ENCODE data around the gene FEM1B.

FEM1B gene

GRCh38 chr15:68318008-68318835 is 40.7 kb downstream of the FEM1B start:
- in situ Hi-C loops (cut with HindIII; ENCODE audit: low sequenced_read_pairs), result no loop called here

DNA sequence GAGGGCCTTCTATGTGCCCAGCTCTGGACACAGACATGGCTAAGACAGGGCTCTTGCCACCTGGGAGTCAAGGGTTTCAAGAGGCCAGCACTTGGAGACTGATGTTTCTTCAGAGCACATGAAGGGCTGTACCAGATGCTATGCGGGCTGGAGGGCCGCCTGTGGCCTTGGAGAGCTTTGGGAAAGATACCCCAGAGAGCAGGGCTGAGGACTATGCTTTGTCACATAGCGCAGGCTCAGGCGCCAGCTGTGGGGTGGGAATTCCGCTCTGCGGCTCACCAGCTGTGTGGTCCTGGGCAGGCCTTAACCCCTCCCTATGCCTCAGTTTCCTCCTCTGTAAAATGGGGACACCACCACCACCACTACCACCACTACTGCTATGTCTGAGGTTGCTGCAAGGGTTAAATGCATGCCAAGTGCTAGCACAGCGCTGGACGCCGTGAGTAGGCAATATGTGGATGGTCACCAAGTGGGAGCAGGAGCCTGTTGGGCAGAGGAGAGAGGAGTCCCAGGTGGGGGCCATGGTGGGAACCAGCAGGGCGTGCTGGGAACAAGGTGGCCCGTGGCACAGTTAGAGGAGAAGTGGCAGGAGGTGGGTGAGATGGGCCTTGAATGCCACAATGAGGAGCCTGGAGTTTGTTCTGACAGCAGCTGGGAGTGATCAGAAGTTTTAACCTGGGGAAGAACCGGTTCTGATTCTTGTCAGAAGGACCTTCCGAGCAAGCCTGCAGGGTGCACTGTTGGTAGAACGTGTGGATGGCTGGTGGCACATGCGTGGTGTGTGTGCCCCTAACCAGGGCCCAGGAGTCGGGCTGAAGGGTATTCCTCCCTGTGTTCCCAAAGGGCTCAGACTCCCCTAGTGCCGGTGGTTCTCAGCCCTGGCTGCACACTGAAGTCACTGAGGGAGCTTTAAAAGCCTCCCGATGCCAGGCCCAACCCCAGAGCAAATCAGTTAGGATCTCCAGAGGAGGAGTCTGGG is 41.7 kb downstream of the FEM1B start:
- in situ Hi-C loops (cut with HindIII; ENCODE audit: low sequenced_read_pairs), result no loop called here

DNA sequence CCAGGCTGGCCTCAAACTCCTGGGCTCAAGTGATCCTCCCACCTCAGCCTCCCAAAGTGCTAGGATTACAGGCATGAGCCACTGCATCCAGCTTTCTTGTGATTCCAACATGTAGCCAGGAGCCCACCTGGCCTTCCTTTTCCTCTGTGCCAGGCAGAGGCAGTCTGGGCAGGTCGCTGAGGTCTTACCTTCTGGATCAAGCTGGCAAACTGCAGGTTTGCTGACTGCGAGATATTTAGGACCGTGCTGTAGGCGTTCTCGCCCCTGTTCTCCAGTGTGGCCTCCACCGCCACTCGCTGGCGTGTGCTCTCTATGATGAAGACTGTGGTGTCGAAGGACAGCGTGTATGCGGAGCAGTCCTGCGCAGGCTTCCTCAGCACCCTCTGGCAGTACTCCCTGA is 42.5 kb downstream of the FEM1B start:
- in situ Hi-C loops (cut with HindIII; ENCODE audit: low sequenced_read_pairs), result no loop called here

DNA sequence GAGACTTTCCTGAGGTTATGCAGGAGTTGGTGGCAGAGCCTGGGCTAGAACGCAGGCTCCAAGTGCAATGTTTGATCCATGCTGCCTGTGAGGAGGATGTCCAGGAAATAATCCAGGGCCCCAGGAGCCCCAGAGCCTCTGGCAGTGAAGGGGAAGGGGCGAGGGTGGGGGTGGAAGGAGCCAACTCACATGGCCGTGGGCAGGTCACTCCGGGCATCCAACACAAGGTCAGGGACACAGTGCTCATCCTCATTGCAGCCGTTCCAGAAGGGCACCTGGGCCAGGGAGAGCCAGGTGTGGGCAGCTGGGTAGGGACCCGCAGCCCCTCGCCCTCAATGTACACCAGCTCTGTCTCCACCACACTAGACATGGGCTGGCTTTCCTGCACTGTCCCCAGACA is 43.7 kb downstream of the FEM1B start:
- in situ Hi-C loops (cut with HindIII; ENCODE audit: low sequenced_read_pairs), result no loop called here

DNA sequence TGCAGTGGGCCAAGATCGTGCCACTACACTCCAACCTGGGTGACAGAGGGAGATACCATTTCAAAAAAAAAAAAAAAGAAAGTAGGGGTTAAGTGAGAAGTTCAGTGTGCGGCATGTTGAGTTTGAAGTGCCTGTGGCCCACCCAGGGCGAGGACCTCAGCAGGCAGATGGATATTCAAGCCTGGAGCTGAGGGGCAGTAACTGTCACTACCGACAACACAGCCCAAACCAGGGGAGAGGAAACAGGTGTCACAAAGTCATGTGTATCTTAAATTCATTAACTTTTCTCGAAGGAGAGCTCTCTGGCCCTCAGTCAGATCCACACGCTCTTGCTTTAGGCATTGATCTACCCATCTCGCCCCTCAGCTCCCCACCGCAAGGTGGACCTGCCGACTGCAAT is 45.3 kb downstream of the FEM1B start:
- in situ Hi-C loops (cut with HindIII; ENCODE audit: low sequenced_read_pairs), result no loop called here

DNA sequence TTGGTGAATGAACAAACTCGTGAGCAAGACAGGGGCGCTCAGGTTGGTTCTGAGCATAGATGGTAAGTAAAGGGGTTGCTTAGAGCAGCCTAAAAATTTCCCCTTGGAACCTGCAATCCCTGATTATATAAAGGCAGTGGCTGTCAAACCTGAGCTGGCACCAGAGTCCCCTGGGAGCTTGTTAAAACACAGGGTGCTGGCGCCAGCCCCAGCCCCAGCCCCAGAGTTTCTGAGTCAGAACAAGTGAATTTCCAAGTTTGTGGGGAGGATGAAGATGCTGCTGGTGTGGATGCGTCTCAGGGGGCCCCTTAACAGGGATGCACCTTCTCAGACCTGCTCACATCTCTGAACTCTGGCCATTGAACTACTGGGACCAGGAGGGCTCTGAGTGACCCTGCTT is 48.2 kb downstream of the FEM1B start:
- in situ Hi-C loops (cut with HindIII; ENCODE audit: low sequenced_read_pairs), result no loop called here

DNA sequence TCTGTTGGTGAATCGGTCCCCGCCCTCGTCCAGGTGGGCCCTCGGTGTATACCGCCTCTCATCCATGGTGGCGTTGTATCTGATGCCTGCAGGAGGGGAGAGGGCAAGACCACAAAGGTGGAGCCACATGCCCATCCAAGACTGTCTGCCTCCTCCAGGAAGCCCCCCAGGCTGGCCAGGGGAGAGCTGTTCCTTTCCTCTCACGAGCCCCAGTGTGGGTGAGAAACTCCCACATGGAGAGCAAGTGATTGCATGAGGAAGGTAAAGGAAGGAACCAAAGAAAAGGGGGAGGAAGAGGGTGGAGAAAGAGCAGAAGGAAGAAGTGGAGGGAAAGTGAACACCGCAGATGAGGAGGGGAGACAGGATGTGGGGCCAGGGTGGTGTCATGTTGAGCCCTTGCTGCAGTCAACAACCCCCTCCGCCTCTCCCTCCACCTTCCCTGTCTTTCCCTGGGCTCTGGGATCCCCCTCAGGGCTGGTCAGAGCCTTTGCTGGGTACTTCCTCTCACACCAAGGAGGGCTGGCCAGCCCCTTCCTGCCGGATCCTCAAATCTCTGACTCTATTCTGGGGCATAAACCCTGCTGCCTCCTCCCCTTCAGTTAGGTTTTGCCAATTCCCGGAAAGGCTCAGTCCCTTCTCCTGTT is 49.3 kb downstream of the FEM1B start:
- in situ Hi-C loops (cut with HindIII; ENCODE audit: low sequenced_read_pairs), result no loop called here

GRCh38 chr15:68328443-68328842 is 50.9 kb downstream of the FEM1B start:
- in situ Hi-C loops (cut with HindIII; ENCODE audit: low sequenced_read_pairs), result no loop called here

DNA sequence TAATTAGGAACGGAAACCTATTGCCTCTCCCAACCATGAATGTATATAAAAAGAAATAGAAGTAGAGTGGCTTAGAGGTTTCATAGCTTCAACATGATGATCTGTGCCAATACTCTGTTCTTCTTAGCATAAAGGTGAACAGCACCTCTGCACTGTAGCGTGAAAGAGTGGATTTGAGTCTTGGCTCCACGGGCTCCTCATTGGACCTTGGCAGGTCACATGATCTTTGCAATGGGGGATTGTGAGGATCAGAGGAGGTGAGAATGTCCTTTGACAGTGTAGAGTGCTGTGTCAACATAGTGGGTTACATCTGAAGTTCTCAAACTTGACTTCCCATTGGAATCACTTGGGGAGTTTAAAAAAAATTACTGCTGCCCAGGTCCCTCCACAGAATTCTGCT is 51.4 kb downstream of the FEM1B start:
- in situ Hi-C loops (cut with HindIII; ENCODE audit: low sequenced_read_pairs), result no loop called here

- in situ Hi-C loops (cut with HindIII; ENCODE audit: low sequenced_read_pairs), result no loop called here
Measured at GRCh38 chr15:68330416-68330815, 52.9 kb downstream of the FEM1B start.

DNA sequence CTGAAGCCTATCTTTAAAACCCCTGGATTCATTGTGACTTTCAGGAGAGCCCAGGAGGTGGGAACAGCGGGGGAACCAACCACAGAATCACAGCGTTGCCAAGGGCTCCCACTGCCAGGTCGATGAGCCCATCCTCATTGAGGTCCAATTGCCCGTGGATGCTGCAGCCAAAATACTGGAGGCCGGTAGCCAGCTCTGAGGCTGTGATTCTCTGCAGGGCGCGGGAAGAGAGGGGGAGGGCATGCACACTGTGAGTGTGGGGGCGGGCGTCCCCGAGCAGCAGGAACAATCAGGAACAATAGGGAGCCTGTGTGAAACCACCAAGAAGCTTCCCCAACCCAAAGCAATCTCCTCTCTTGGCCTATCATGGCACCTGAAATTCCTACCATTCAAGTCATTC is 53.4 kb downstream of the FEM1B start:
- in situ Hi-C loops (cut with HindIII; ENCODE audit: low sequenced_read_pairs), result no loop called here

GRCh38 chr15:68332266-68332665 is 54.7 kb downstream of the FEM1B start:
- in situ Hi-C loops (cut with HindIII; ENCODE audit: low sequenced_read_pairs), result no loop called here

- in situ Hi-C loops (cut with HindIII; ENCODE audit: low sequenced_read_pairs), result no loop called here
Measured at GRCh38 chr15:68333775-68334470, 56.4 kb downstream of the FEM1B start.

DNA sequence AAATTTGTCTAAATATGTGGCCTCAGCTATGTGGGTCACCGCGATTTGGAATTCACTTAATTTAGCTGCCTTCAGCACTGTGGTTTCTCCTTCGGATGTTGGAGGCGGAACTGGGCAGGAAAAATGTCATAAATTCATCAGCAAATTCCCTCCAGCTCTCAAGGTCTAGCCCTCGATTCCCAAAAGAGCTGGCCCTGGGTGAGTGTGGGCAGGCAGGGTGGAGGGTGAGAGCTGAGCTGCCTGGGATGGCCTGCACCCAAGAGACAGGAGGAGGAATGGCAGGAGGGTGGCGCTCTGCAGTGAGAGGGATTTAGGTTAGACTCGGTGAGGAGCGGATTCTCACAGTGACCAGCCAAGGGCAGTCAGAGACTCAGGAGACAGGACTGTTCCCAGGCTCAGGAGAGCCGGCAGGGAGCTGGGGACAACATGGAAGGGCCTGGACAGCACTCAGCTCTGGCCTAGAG is 57.1 kb downstream of the FEM1B start:
- in situ Hi-C loops (cut with HindIII; ENCODE audit: low sequenced_read_pairs), result no loop called here

DNA sequence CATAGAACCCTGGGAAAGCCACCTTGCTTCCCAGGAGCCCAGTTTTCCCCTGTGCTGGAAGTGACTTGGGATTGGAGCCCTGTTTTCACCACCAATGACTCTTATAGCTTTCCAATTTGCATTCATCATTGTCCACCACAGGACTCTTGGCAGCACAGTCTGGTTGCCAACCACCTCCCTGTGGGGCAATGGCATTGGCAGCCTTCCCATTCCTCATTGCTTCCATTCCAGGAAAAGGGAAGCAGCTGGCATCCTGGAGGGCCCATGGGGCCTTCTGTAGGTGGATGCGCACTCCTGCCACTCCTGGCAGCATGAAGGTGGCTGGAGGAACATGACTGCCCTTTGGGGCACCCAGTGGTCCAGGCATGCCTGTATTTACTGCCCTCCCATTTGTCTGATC is 57.7 kb downstream of the FEM1B start:
- in situ Hi-C loops (cut with HindIII; ENCODE audit: low sequenced_read_pairs), result no loop called here

DNA sequence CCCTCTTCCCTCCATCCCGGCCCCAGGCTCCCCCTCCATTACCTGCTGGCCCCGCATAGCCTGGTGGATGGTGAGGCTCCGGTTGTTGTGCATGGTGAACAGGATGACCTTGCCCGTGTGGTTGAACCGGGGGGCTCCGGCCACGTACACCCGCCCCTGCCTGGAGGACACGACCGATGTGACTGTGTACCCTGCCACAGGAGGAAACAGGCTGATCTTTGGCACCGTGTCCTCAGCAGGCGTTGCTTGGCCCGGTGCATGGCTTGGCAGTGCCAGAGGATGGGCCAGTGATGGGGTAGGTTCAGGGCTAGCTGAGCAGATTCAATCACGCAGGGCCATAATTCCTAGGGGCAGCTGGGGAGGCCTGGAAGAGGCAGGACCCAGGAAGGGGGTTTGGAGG is 58.1 kb downstream of the FEM1B start:
- in situ Hi-C loops (cut with HindIII; ENCODE audit: low sequenced_read_pairs), result no loop called here

GRCh38 chr15:68336516-68336915 is 59.0 kb downstream of the FEM1B start:
- in situ Hi-C loops (cut with HindIII; ENCODE audit: low sequenced_read_pairs), result no loop called here

GRCh38 chr15:68337826-68338225 is 60.3 kb downstream of the FEM1B start:
- in situ Hi-C loops (cut with HindIII; ENCODE audit: low sequenced_read_pairs), result no loop called here

- in situ Hi-C loops (cut with HindIII; ENCODE audit: low sequenced_read_pairs), result no loop called here
Measured at GRCh38 chr15:68339481-68339880, 61.9 kb downstream of the FEM1B start.

All from endothelial cell of hepatic sinusoid (primary cell).